Prostate gland (tissue), 2 donors: ENCODE measurements around the gene ECHDC1.

Experiments
- CTCF ChIP-seq, 4 experiments: fragments of 200-600 bp in 2 of 4; fragments of 450-650 bp in 2 of 4; sonication (generic) in 2 of 4; IDR thresholded peaks; 1 replicate in 3 of 4; 2 replicates in 1 of 4; pipeline ENCODE4 v1.5.1; 2016 to 2019; ENCODE audit warnings: antibody characterized with exemption in 4 of 4, mild to moderate bottlenecking in 2 of 4, moderate library complexity in 2 of 4
- POLR2A ChIP-seq: fragments of 450-650 bp; IDR thresholded peaks from one replicate; pipeline ENCODE4 v1.6.1; 2016; ENCODE audit warnings: antibody characterized with exemption, mild to moderate bottlenecking
- POLR2AphosphoS5 ChIP-seq: sonication (generic); formaldehyde crosslinking; IDR thresholded peaks from one replicate; pipeline ENCODE4 v1.6.1; 2017; ENCODE audit warnings: antibody characterized with exemption

GRCh38 chr6:127381384-127381783, 38.0 kb upstream of the ECHDC1 start:
- TF ChIP-seq CTCF (IDR thresholded peaks at IDR 0.05) (no peak), POLR2A (no peak), POLR2AphosphoS5 (no peak)
